NCI-H345 (cell line): ENCODE results near the gene EGFL7.
A peak's percentile ranks its signal among the peaks of the same experiment; 100 is the strongest.

ENCODE experiments used
- DNase-seq: peaks from one replicate; lab custom pipeline; 2025; lab: John Stamatoyannopoulos, UW

Gene EGFL7

DNA sequence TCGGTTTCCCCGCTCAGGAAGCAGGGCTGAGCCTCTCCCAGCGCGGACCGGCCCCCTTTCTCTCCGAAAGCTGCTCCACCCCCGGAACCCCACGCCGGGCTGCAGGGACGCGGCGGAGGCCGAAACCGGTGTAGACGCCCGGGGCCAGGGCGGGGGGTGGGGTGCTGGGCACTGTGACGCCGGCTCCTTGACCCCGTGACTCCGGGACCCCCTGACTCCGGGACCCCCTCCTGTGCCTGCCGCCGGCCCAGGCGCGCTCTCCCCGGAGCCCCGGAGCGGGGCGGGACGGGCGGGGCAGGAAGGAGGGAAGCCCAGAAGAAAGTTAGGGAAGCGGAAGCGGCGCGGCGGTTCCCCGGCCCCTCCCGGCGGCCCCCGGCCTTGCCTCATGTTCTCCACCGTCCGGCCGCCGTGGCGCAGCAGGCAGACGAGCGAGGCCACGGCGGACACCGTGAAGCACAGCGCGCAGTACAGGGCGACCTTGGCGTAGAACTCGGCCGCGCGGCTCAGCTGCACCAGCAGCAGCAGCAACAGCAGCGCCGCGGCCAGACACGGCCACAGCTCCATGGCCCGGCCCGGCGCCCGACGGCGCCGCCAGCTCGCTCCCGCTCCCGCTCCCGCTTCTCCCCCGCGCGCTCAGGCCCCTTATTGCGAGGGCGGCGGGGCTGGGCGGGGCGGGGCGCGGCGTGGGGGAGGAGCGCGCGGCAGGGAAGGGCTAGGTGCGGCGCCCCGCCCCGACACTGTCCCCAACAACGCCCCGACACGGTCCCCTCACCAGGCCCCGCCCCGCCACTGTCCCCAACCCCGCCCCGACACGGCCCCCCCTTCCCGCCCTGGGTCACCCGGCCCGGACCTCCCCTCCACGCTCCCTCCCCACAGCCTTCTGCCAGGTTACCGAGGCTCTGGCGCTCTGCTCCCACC lies 24.3 kb downstream of the EGFL7 start, which contains the start of gene AGPAT2:
TSS of gene AGPAT2 (minus strand) at position 664 of the 918 bp plus-strand sequence. CDS start at position 564, 100 bp downstream.
- peak; percentile 67 for DNase-seq

DNA sequence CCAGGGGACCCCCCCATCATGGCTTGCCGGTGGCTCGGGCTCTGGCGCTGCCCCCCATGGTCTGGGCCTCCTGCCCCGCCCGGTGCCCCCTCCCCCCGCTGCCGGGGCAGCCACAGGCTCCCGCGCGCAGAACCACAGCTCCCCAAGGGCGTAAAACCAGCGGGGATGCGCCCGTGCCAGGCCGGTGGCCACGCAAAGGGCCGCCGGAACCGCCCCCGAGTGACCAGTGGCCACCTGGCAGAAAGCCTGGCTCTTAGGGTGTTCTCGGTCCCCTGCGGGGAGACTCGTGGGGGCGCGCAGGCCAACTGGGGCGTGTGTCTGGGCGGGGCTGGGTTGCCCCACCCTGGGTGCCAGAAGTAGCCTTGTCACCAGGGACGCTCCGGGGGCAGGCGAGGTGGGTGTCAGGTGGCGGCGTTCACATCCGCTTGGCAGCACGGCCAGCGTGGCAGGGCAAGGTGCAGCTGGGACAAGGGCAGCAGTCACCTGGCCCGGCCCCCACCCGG lies 25.1 kb downstream of the EGFL7 start:
- no peak for DNase-seq

DNA sequence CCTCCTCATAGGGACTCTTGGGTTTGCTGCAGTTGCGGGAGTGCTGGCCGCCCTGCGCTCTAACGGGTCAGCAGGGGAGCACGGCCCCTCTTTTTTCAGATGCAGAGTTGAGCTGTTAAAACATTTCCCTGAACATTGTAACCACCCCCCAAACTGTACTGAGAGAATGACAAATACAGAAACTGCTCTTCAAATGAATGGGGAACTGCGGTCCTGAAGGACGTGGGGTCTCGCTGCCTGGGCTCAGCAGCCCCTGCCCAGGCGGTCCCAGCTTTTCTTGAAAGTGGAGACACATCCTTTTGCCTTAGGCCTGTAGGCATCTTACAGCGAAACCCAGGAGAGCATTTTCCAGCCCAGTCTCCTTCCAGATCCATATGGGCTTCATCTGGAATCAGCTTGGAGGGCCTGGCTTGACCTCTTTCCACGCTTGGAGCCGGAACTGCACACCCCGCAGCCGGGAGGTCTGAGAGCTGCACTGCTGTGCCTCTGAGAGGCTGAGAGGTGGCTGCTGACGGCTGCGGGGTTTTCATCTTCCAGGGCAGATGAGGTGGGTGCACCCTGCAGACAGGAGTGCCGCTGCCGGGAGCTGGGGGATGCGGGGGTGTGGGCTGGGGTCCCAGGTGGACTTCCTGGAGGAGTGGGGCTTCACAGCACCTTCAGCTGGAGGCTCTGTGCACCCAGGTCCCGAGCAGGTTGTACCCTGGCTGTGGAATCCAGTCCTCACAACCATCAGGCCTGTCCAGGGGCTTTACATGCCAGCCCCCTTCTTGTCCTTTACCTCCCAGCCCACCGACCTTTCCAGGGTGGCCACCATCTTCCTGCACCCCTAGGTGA lies 25.8 kb downstream of the EGFL7 start:
- no peak for DNase-seq

DNA sequence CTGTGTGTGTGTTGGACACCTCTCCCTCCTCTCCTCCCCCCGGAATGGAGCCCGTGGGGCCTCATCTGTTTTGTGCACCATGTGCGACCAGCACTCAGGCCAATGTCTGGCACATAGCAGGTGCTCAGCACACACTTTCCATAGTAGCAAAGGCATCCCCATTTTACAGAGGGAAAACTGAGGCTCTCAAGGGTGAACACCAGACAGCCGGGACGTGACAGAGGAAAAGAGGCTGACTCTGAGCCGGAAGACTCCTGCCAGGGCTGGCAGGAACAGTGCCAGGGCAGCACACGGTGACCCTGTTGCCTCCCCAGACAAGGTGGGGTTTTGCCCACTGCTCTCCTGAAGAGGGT lies 26.4 kb downstream of the EGFL7 start:
- no peak for DNase-seq

DNA sequence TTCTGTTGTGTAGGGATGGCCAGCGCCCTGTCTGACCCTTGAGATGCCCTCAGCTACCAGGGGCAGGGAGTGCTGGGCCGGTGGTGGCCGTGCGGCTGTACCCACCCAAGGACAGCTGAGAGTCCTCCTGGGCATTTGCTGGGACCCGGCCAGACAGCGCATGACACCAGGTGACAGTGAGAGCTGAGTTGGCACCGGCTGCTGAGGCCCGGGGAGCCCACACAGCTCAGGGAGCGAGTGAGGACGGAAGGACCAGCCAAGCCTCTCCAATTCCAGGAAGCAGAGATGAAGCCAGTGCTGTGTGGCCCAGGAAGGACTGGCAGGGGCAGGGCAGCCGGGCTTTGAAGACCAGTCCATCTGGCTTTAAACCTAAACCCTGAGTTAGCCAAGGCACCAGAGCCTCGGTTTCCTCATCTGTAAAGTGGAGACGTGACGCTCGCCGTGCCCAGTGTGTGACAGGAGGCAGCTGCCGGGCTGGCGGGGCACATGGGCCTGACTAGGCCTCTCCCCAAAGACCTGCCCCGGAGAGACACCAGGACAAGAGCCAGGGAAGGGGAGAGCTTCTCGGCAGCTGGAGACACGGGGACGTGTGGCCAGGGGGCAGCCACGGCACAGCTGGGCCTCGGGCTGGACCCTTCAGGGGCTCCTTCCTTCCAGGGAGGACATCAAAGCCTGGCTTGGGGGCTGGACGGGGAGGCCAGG lies 27.5 kb downstream of the EGFL7 start:
- DNase-seq = no peak

DNA sequence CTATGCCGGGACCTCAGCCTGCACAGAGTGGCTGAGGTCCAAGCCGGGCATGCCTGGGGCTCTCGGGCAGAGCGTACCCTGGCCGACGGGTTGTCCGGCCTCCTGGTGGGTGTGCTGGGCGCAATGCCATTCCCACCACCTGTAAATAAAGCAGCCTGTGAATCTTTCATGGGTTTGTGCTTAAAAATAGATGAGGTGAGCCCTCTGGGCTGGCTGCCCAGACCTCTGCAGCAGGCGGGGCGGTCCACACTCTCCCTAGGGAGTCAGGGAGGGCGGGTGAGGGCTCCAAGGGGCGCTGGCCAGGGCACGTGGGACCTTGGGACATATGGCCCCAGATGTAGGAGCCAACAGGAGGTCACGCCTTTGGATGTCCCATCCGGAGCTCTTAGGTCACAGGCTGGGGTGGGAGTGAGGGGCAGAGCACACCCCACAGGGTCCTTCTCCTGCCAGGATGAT lies 28.1 kb downstream of the EGFL7 start:
- DNase-seq = no peak

DNA sequence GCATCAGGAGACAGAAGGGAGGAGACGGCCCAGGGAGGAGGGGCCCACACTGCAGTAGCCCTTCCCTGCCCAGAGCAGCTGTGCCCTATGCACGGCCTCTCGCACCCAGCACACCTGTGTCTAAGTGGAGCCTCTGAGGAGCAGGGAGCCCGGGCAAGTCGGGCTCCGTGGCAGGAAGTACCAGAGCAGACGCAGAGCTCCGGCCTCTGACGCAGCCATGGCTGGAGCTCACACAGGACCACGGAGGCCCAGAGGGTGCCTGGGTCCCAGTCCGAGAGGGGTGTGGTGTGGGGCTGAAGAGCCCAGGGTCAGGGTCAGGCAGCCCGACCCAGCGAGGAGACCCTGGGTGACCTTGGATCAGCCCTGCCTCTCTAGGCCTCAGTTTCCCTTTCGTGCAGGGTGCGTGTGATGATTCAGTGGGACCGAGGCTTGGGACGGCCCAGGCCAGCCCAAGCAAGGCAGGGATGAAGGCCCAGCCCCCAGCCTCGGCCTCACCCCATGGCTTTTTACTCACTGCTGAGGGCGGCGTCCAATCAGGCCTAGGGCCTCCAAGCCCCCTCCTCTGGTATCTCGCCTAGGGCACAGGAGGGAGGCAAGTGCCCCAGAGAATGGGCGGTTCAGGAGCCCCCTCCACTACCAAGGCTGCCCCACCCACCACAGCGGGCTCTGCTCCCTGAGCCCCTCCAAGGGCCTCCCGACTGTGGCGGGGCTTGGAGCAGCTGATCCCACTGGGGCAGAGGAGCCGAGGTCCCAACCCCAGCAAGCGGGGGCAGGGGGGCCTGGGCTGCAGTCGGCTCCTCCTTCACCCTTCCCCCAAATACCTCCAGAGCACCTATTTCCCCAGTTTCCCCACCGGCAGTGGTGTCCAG lies 28.8 kb downstream of the EGFL7 start:
- no peak for DNase-seq

DNA sequence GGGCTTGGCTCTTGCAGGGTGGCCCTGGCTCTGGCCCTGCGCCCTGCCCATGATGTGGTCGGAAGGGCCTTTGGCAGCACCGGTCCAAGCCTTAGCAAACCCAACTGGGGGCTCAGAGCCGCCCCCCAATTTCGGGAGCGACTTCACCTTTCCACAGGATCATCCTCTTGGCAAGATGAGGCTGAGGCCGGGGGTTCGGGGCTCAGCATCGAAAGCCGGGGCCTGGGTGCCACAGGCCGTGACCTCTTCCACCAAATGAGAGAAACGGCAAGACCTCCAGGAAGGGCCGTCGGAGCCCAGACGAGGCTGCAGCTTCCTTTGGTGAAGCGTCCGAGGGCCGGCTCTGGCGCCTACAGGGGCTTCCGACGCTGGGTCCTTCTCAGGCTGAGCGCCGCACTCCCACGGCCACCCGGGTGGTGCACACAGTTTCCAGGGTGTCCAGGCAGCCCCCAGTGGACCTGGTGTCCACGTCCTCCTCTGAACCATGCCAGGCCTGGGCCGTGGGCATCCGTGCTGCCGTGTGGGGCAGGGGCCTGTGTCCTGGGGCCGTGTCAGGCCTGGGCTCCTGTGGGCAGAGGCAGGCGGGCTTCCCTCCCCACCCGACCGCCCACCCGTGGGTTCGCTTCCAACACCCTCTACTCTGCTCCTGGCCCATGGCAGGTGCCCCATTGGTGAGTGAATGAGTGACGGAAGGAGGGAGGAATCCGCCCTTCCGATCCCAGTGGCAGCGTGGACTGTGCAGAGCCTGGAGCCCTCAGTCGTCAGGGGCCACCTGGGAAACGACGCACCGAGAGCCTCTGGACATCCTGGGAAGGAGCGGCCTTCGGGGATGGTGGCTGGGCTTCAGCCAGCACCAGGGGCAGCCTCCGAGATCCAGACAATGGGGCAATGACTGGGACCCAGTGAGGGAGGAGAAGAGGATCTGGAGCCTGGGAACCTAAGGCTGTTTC lies 29.7 kb downstream of the EGFL7 start:
- no peak for DNase-seq

DNA sequence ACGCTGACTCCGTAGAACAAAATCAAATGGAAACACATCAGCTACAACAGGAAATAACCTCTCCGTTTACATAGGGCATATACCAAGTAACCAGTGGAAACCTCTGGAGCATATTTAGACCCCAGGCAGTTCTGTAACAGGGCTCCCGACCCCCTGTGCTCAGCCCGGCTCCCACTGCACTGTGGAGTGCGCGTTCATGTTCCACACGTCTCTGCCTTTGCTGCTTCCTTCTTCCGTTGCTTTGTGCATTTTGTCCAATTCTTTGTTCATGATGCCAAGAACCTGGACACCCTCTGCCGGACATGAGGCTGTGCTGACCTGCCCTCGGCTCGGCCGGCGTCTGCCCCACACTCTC lies 30.4 kb downstream of the EGFL7 start:
- no peak for DNase-seq

DNA sequence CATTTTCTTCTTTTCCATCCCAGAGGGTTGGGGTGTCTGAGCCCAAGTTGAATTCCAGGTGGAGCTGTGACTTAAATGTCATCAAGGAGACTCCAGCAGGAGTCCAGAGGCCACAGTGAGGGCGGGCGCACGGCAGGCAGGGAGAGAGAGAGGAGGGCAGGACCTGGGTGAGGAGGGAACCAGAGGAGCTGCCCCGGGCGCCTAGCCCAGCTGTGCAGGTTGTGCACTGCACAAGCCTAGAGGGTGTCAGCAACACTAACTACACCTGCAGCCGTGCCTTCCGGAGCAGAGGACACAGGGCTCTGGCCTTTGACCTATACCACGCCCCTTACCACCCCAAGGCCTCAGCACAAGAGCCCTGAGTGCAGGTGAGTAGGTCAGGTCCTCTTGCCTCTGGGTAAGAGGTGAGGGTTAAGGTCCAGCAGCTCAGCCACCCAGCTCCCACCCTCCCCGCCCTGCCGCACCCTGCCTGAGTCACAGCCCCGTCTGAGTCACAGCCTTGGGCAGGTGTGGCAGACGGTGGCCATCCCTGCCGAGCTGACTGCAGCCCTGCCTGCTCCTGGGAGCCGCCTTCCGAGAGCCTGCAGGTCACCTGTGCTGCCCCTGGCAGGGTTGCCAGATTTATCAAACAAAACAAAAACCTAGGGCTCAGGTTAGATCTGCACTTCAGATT lies 30.9 kb downstream of the EGFL7 start:
- DNase-seq = no peak

DNA sequence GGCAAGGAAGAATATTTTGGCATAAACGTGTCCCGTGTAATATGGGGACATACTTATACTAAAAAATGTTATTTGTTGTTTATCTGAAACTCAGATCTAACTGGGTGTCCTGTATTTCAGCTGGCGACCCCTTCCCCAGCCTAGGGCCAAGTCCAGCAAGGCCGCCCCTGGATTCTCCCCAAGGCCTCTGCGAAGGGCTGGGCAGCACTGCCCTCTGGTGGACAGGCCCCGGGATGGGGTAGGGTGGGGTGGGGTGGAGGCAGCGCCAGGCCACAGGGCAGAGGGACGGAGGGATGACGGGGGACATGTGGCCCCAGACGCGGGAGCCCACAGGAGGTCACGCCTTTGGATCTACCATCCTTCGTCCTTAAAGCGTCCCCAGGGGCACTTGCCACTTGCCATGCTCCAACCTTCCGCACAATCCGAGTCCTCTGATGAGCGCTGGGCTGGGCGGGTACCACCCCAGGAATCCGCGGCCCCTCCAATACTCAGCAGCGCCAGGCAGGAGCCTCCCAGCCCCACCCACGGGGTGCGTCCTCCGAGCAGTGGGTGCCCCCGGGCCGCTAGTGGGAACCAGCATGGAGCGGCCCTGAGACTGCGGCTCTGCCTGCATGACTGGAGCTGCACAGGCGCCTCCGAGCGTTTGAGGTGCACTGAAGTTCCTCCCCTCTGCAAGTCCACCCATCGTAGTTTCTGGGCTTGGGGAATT lies 31.6 kb downstream of the EGFL7 start:
- peak; percentile 48 for DNase-seq

DNA sequence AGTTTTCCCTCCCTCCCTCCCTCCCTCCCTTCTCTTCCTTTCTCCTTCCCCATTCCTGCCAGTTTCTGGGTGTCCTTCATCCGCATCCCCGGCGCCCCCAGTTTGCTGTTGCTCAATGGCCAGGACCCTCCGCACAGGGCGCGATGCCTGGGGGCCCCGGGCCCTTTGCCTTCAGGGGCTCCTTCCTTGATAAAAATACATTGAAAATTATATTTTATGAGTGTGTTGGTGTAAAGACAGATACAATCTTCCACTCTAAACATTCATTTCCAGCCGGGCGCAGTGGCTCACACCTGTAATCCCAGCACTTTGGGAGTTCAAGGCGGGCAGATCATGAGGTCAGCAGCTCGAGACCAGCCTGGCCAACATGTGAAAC lies 32.1 kb downstream of the EGFL7 start:
- DNase-seq = no peak

DNA sequence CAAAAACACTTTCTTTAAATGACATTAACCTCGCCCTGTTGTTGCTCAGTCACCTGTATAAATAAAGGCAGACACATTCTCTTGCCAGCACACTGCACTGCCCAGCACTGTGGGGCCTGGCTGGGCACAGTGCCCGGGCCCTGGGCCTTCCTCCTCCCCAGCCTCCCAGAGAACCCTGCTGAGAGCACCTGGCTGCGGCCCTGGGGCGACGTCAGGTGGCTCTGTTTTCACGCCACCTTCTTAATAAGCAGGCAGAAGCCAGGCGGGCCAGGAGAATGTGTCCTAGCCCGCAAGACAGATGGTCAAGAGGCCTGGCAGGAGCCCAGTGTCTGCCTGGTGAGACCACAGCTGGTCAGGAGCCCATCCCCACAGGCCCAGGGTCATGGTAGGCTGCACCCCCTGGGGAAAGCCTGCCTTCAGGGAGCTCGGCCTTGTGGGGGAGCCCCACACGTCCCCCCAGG lies 32.7 kb downstream of the EGFL7 start:
- peak; percentile 95 for DNase-seq

DNA sequence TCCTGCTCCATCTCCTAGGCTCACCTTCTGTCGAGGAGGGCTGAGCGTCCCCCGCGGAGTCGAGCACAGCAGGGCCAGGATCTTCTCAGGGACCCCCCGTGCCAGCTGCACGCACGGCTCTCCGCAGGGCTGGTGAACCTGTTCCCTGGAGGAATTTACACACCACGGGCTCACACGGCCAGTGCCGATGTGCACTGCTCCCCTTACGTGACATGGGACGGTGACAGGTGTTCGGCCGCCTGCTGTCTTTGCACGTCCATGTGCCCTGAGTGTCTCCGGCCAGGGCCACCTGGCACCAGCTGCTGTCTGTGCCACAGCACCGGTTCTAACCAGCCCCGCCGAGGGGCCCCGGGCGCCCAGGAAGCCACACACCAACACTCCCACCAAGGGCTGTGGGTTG lies 33.2 kb downstream of the EGFL7 start:
- DNase-seq = peak; percentile 46

DNA sequence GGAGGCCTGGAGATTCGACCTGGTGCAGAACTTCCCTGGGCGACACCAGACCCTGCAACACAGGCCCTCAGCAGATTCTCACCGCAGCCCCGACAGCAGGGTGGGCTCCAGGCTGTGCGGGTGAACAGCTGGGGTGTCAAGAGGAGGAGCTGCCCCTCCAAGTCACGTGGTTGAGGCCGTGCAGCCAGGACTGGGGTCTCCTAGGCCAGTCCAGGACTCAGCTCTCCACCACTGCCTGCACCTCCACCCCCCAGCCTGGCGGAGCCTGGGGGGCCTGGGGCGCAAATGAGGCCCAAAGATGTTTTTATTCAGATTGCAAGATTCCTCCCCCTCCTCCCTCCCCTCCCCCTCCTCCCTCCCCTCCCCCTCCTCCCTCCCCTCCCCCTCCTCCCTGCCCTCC lies 33.8 kb downstream of the EGFL7 start:
- no peak for DNase-seq

DNA sequence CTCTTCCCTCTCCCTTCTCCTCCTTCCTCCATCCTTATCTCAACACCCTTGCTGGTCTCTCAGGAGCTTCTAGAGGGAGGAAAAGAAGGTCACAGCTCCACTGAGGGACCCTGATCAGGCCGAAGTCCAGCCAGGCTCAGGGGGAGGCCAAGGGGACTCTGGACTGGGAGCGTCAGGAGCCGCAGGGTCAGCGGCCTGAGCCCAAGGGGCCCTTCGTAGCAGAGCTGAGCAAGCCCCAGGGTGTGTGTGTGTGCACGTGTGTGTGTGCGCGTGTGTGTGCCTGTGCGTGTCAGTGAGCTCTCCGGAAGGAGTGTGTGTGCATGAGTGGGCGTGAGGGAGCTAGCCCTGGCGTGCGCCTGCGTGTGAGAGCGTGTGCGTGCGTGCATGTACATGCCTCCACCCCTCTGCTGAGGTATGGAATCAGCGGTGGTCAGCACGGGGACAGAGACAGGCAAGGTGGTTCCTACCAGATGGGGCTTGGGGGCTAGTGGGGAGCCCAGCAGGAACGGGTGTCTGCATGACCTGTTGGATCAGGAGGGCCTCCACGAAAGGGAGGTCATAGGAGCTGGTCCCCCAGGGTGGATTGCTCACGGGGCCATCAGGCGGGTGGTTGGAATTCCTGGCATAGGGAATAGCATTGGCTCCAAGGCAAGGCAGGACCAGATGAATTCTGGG lies 34.6 kb downstream of the EGFL7 start:
- DNase-seq = no peak

DNA sequence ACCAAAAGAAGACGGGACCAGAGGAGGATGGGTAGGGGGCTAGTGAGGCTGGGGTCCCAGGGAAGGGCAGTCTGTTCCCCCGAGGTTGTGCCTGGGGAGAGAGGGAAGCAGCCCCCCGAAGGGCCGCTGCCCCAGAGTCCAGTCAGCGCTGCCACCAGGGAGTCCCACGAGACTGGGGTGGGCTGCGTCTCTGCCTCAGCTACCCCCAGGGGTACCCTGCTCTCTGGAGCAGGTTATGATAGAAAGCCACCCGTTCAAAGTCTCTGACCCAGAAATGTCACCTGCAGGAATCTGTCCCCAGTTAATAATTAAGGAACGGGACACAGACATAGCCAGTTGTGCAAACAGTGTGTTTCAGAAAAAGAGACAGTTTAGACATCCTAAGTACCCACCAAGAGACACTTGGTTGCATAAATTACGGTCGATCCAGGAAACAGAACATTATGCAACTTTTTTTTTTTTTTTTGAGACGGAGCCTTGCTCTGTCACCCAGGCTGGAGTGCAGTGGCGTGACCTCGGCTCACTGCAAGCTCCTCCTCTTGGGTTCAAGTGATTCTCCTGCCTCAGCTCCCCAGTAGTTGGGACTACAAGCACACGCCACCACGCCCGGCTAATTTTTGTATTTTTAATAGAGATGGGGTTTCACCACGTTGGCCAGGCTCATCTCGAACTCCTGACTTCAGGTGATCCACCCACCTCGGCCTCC lies 35.3 kb downstream of the EGFL7 start:
- no peak for DNase-seq
